ENCODE measurements around the gene INPP5D.
"Not testable (repeated sequence)": the region's sequence is repeated elsewhere in the genome, so short reads cannot be mapped to it uniquely, and the experiment has no call there.

The INPP5D gene

GRCh38 chr2:233017947-233018346, 42.2 kb upstream of the INPP5D start:
- H2BK12ac ChIP-seq (ENCODE audit: low read length): no peak overlapping the region
- H3K27ac ChIP-seq (replicated peaks; ENCODE audit: low read length): no peak overlapping the region
- no peaks in the 10 kb centered on the region for H3K4me1 ChIP-seq (ENCODE audit: control insufficient read depth in 2 of 2, insufficient read depth in 1 of 2, low read depth in 1 of 2, low read length in 2 of 2)
- H3K23ac ChIP-seq (ENCODE audit: low read depth, low read length, poor library complexity): no peak overlapping the region
- H2BK5ac ChIP-seq (ENCODE audit: low read length): no peak overlapping the region
- H4K8ac ChIP-seq (ENCODE audit: low read depth, low read length): no peak overlapping the region
- no peak overlapping the region for H3K4ac ChIP-seq (ENCODE audit: low read length)
- no peak overlapping the region for H2AK5ac ChIP-seq (ENCODE audit: low read depth, low read length)
- no peak overlapping the region for H3K4me2 ChIP-seq (ENCODE audit: insufficient read depth, low read length, poor library complexity, severe bottlenecking)
- no peak overlapping the region for H3K18ac ChIP-seq (ENCODE audit: low read length)
- H3K4me3 ChIP-seq (ENCODE audit: low read length in 2 of 2): no peak overlapping the region
- no peak overlapping the region for H3K9ac ChIP-seq (ENCODE audit: low read depth, low read length, poor library complexity)
- H4K91ac ChIP-seq (ENCODE audit: low read depth, low read length, poor library complexity): no peak overlapping the region
- no peaks in the 10 kb centered on the region for H3K27me3 ChIP-seq (ENCODE audit: control insufficient read depth in 3 of 3, insufficient read depth in 3 of 3, low read depth in 1 of 3, low read length in 3 of 3)
- no peaks in the 10 kb centered on the region for H3K79me1 ChIP-seq (ENCODE audit: low read depth, low read length)
- H2AFZ ChIP-seq (ENCODE audit: low read length): no peak overlapping the region
- no peaks in the 10 kb centered on the region for H3K36me3 ChIP-seq (replicated peaks in 1 of 2; ENCODE audit: control insufficient read depth in 2 of 2, insufficient read depth in 2 of 2, low read length in 2 of 2)
- no peaks in the 10 kb centered on the region for H3K9me3 ChIP-seq (replicated peaks in 1 of 2; ENCODE audit: control insufficient read depth in 2 of 2, insufficient read depth in 1 of 2, low read depth in 1 of 2, low read length in 2 of 2)
- H3K14ac ChIP-seq (ENCODE audit: low read length): no peak overlapping the region
- H2BK15ac ChIP-seq (ENCODE audit: low read length): no peak overlapping the region
- no peak overlapping the region for H2BK120ac ChIP-seq (ENCODE audit: low read depth, low read length)
- no peak for DNase-seq (ENCODE audit: low spot score)
- no CpG with 5 or more reads among the region's 1 CpG for WGBS, 2 donors (ENCODE audit: extremely low coverage in 2 of 2, insufficient read length in 2 of 2, insufficient replicate concordance in 1 of 2)

GRCh38 chr2:233019610-233020009, 40.5 kb upstream of the INPP5D start:
- H3K9me3 ChIP-seq (replicated peaks in 1 of 2; ENCODE audit: control insufficient read depth in 2 of 2, insufficient read depth in 1 of 2, low read depth in 1 of 2, low read length in 2 of 2); H3K27ac ChIP-seq (replicated peaks; ENCODE audit: low read length); H4K8ac ChIP-seq (ENCODE audit: low read depth, low read length); H2BK5ac ChIP-seq (ENCODE audit: low read length); H4K91ac ChIP-seq (ENCODE audit: low read depth, low read length, poor library complexity); DNase-seq (ENCODE audit: low spot score); H3K14ac ChIP-seq (ENCODE audit: low read length); H3K9ac ChIP-seq (ENCODE audit: low read depth, low read length, poor library complexity); H3K79me1 ChIP-seq (ENCODE audit: low read depth, low read length); H3K27me3 ChIP-seq (ENCODE audit: control insufficient read depth in 3 of 3, insufficient read depth in 3 of 3, low read depth in 1 of 3, low read length in 3 of 3); H2AK5ac ChIP-seq (ENCODE audit: low read depth, low read length); H3K4me3 ChIP-seq (ENCODE audit: low read length in 2 of 2); H3K4me1 ChIP-seq (ENCODE audit: control insufficient read depth in 2 of 2, insufficient read depth in 1 of 2, low read depth in 1 of 2, low read length in 2 of 2); H3K23ac ChIP-seq (ENCODE audit: low read depth, low read length, poor library complexity); H3K18ac ChIP-seq (ENCODE audit: low read length); H3K36me3 ChIP-seq (replicated peaks in 1 of 2; ENCODE audit: control insufficient read depth in 2 of 2, insufficient read depth in 2 of 2, low read length in 2 of 2); H2BK120ac ChIP-seq (ENCODE audit: low read depth, low read length); H2AFZ ChIP-seq (ENCODE audit: low read length); H2BK15ac ChIP-seq (ENCODE audit: low read length); H2BK12ac ChIP-seq (ENCODE audit: low read length); H3K4ac ChIP-seq (ENCODE audit: low read length); H3K4me2 ChIP-seq (ENCODE audit: insufficient read depth, low read length, poor library complexity, severe bottlenecking): not testable (repeated sequence)
- no CpG with 5 or more reads among the region's 4 CpGs for WGBS, 2 donors (ENCODE audit: extremely low coverage in 2 of 2, insufficient read length in 2 of 2, insufficient replicate concordance in 1 of 2)

- Histone ChIP-seq H3K9ac (ENCODE audit: low read depth, low read length, poor library complexity) (no peak overlapping the region), H3K4me1 (ENCODE audit: control insufficient read depth in 2 of 2, insufficient read depth in 1 of 2, low read depth in 1 of 2, low read length in 2 of 2) (no peaks in the 10 kb centered on the region), H3K4me3 (ENCODE audit: low read length in 2 of 2) (no peak overlapping the region), H4K91ac (ENCODE audit: low read depth, low read length, poor library complexity) (no peak overlapping the region), H3K18ac (ENCODE audit: low read length) (no peak overlapping the region), H3K4ac (ENCODE audit: low read length) (no peak overlapping the region), H2BK12ac (ENCODE audit: low read length) (no peak overlapping the region), H3K23ac (ENCODE audit: low read depth, low read length, poor library complexity) (no peak overlapping the region), H2AK5ac (ENCODE audit: low read depth, low read length) (no peak overlapping the region), H3K14ac (ENCODE audit: low read length) (no peak overlapping the region), H2BK120ac (ENCODE audit: low read depth, low read length) (no peak overlapping the region), H3K27me3 (ENCODE audit: control insufficient read depth in 3 of 3, insufficient read depth in 3 of 3, low read depth in 1 of 3, low read length in 3 of 3) (no peaks in the 10 kb centered on the region), H4K8ac (ENCODE audit: low read depth, low read length) (no peak overlapping the region), H3K9me3 (replicated peaks in 1 of 2; ENCODE audit: control insufficient read depth in 2 of 2, insufficient read depth in 1 of 2, low read depth in 1 of 2, low read length in 2 of 2) (no peaks in the 10 kb centered on the region), H3K79me1 (ENCODE audit: low read depth, low read length) (no peaks in the 10 kb centered on the region), H3K36me3 (replicated peaks in 1 of 2; ENCODE audit: control insufficient read depth in 2 of 2, insufficient read depth in 2 of 2, low read length in 2 of 2) (no peaks in the 10 kb centered on the region), H3K27ac (replicated peaks; ENCODE audit: low read length) (no peak overlapping the region), H2BK5ac (ENCODE audit: low read length) (no peak overlapping the region), H2BK15ac (ENCODE audit: low read length) (no peak overlapping the region), H2AFZ (ENCODE audit: low read length) (no peak overlapping the region), H3K4me2 (ENCODE audit: insufficient read depth, low read length, poor library complexity, severe bottlenecking) (no peak overlapping the region)
- WGBS, 2 donors (ENCODE audit: extremely low coverage in 2 of 2, insufficient read length in 2 of 2, insufficient replicate concordance in 1 of 2): no CpG with 5 or more reads among the region's 2 CpGs
- no peak for DNase-seq (ENCODE audit: low spot score)
Measured at GRCh38 chr2:233020454-233020853, 39.7 kb upstream of the INPP5D start.

GRCh38 chr2:233021771-233022170, 38.4 kb upstream of the INPP5D start:
- no peak overlapping the region for H3K4me3 ChIP-seq (ENCODE audit: low read length in 2 of 2)
- WGBS, 2 donors (ENCODE audit: extremely low coverage in 2 of 2, insufficient read length in 2 of 2, insufficient replicate concordance in 1 of 2): no CpG with 5 or more reads among the region's 8 CpGs

More at GRCh38 chr2:233021771-233022170, 38.4 kb upstream of the INPP5D start:
- Histone ChIP-seq H3K4me2 (ENCODE audit: insufficient read depth, low read length, poor library complexity, severe bottlenecking) (no peak overlapping the region), H3K27ac (replicated peaks; ENCODE audit: low read length) (no peak overlapping the region), H3K4me1 (ENCODE audit: control insufficient read depth in 2 of 2, insufficient read depth in 1 of 2, low read depth in 1 of 2, low read length in 2 of 2) (no peaks in the 10 kb centered on the region), H2BK120ac (ENCODE audit: low read depth, low read length) (no peak overlapping the region), H3K27me3 (ENCODE audit: control insufficient read depth in 3 of 3, insufficient read depth in 3 of 3, low read depth in 1 of 3, low read length in 3 of 3) (no peaks in the 10 kb centered on the region), H3K9me3 (replicated peaks in 1 of 2; ENCODE audit: control insufficient read depth in 2 of 2, insufficient read depth in 1 of 2, low read depth in 1 of 2, low read length in 2 of 2) (no peaks in the 10 kb centered on the region), H2BK12ac (ENCODE audit: low read length) (no peak overlapping the region), H3K14ac (ENCODE audit: low read length) (no peak overlapping the region), H2BK5ac (ENCODE audit: low read length) (no peak overlapping the region), H3K36me3 (replicated peaks in 1 of 2; ENCODE audit: control insufficient read depth in 2 of 2, insufficient read depth in 2 of 2, low read length in 2 of 2) (no peaks in the 10 kb centered on the region), H3K18ac (ENCODE audit: low read length) (peak overlapping the region; percentile 64), H4K91ac (ENCODE audit: low read depth, low read length, poor library complexity) (no peak overlapping the region), H3K9ac (ENCODE audit: low read depth, low read length, poor library complexity) (no peak overlapping the region), H2AFZ (ENCODE audit: low read length) (no peak overlapping the region), H3K4ac (ENCODE audit: low read length) (no peak overlapping the region), H2AK5ac (ENCODE audit: low read depth, low read length) (peak overlapping the region; percentile 36), H4K8ac (ENCODE audit: low read depth, low read length) (no peak overlapping the region), H2BK15ac (ENCODE audit: low read length) (no peak overlapping the region), H3K79me1 (ENCODE audit: low read depth, low read length) (no peaks in the 10 kb centered on the region), H3K23ac (ENCODE audit: low read depth, low read length, poor library complexity) (no peak overlapping the region)
- no peak for DNase-seq (ENCODE audit: low spot score)

All from neuronal stem cell (in vitro differentiated cells).